Central memory CD4-positive, alpha-beta T cell (primary cell): Measurements from ENCODE around the gene RPS19BP1.
"Not testable (repeated sequence)": the region's sequence is repeated elsewhere in the genome, so short reads cannot be mapped to it uniquely, and the experiment has no call there.

Source experiments
- DNase-seq: peaks from one replicate; pipeline ENCODE4 v3.0.0; 2022

Gene RPS19BP1

DNA sequence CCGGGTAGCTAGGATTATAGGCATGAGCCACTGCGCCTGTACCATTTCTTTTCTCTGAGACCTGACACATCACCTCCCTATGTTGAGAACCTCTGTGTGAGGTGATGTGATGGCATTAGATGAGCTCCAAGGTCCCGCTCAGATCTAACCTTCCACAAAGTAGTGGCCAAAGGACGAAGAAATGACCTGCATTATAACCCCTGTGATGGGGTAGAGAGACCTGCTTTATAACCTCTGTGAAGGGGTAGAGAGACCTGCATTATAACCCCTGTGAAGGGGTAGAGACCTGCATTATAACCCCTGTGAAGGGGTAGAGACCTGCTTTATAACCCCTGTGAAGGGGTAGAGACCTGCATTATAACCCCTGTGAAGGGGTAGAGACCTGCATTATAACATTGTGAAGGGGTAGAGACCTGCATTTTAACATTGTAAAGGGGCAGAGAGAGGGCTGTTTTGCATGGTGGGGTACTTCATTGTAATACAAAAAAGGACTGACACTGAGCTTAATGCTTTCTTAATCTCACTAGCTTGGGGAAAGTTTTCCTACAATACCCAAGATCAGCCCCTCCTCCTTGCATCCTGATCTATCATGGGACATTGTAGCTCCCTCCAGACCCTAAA is 21.9 kb downstream of the RPS19BP1 start:
- no peak for DNase-seq

- no peak for DNase-seq
Measured at GRCh38 chr22:39508393-39508792, 24.2 kb downstream of the RPS19BP1 start.

GRCh38 chr22:39507021-39507420 is 25.5 kb downstream of the RPS19BP1 start:
- not testable (repeated sequence) for DNase-seq

GRCh38 chr22:39504071-39504470 is 28.5 kb downstream of the RPS19BP1 start:
- DNase-seq, result no peak

- DNase-seq, result no peak
Measured at GRCh38 chr22:39503630-39504029, 28.9 kb downstream of the RPS19BP1 start.

DNA sequence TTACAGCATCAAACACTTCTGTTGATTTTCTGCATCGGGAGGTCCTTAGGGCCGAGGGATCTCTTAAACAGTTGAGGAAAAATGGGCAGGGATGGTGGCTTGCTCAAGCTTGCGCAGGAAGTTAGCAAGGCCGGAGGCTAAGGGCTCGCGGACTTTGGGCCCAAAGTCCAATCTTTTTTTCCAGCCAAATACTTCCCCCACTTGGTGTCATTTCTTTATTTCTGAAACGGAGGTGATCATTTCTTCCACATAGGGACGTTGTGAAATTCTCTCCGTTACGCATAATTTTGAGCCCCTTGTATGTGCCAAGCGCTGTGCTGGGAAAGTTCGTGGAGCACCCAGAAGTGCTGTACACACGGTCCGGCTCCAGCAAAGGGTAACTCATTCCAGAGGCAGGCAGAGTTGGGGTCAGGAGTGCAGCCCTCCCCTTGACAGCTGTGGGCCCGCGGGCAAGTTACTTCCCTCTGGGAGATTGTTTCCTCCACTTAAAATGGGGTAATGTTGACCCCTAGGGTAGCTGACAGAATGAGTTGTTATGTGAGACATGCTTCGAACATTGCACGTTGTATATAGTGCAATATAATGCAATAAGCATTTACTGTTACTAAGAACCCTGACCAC is 29.6 kb downstream of the RPS19BP1 start:
- DNase-seq, result no peak

GRCh38 chr22:39502109-39502788 is 30.3 kb downstream of the RPS19BP1 start, which contains the start of gene MIEF1:
TSS of gene MIEF1 (plus strand) at chr22:39502290. CDS start at chr22:39511295, 9,005 bp downstream.
- peak; percentile 78 for DNase-seq

DNA sequence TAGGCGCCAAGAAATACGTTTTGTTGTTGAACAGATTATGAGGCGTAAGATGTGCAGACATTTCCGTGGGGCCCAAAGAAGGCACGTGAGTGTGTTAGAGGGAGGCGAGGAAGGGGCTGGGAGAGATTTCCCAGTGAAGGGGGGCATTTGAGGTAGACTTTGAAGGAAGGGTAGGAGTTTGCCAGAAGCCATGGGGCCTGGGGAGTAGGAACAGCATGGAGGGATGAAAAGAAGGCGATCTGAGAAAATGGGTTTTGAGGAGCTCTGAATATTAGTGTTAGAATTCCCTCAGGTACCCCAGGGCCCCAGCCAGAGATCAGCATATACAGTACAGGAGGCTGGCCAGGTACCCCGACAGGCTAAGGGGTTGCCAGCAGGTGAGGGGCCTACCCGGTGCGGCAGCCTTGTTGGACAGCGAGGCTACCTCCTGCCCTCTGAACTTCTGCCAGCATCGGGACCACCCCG is 30.9 kb downstream of the RPS19BP1 start:
- no peak for DNase-seq

GRCh38 chr22:39500101-39500500 is 32.4 kb downstream of the RPS19BP1 start:
- no peak for DNase-seq

DNA sequence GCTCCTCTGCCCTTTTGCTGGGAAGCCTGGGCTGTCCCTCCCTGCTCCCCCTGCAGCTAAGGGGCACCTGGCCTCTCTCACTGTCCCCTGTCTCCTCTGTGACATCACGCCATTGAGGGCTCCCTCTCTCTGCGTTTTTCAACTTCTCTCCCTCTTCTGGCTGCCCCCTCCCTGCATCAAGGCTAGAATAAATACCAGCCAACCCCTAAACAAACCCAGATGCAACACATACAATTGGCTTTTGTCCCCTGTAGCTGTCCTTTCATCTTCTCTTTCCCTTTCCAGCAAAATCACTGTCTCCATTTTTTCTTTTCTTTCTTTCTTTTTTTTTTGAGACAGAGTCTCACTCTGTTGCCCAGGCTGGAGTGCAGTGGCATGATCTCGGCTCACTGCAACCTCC is 33.7 kb downstream of the RPS19BP1 start:
- no peak for DNase-seq

GRCh38 chr22:39498368-39498767 is 34.2 kb downstream of the RPS19BP1 start:
- no peak for DNase-seq

DNA sequence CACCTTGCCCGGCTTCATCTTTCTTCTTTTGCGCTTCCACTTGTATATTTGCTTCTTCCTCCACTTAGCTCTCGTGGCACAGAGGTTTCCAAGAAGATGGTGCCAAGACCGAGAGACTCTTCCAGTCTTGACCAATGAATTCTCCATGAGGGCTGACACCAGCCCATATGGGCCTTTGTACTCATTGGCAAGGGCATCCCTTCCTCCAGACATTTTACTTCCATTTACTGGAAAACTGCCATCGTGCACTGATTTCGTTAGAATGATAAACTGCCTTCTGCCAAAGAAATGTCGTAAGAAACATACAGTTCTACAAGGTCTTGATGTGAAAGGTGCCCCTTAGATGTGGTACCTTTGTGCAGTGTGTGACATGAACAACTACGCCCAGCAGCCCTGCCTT is 35.1 kb downstream of the RPS19BP1 start:
- DNase-seq, result no peak

DNA sequence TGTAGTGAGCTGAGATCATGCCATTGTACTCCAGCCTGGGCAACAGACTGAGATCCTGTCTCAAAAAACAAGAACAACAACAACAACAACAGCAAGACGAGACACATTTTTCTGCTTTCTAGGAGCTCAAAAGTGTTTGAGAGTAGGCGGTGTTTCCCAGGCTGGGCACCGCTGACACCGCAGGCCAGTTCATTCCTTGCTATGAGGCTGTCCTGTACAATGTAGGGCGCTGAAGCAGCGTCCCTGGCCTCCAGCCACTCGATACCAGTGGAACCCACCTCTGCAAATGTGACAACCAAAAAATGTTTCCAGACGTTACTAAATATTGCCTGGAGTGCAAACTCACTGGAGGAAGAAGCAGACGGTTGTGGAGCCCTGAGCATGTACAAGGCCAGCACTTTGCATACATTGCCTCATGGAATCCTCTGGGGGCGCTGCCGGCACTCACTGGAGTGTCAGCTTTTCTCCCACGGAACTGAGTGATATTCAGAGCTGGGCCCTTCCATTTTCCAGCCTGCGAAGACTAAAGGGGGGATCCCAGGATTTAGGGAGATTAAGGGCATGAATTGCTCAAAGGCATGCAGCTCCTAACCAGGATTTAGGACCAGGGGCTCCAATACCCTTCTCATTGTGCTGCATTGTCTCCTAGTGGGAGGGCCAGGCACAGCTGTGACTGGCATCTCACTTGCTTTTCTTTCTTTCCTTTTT is 36.3 kb downstream of the RPS19BP1 start:
- DNase-seq, result peak; percentile 33

DNA sequence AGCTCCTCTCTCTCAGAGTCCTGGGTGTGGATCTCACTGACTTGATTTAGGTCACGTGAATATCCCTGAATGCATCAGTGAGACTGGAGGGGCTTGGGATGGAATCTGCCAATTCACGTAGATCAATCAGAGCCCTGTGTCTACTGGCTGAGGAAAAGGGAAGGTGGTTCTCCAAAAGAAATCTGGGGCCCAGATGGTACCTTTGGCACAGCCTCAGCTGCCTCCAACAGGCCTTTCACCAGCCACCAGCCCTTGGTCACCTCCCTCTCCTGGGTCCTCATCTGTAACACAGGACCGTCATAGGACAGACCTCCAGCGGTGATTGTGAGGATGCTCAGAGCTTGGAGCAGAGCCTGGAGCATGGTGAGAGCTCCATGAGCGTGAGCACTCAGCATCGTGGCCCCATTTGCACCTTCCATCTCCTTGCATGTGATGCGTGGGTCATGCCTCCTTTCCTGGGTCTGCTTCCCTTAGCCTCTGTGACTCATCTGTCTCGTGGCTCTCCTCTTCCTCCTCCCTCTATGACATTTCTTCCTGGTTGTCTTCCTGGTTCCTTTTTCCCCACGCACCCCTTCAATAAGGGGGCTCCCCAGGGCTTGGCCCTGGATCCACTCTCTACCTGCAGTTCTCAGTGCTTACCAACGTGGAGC is 38.0 kb downstream of the RPS19BP1 start:
- no peak for DNase-seq

DNA sequence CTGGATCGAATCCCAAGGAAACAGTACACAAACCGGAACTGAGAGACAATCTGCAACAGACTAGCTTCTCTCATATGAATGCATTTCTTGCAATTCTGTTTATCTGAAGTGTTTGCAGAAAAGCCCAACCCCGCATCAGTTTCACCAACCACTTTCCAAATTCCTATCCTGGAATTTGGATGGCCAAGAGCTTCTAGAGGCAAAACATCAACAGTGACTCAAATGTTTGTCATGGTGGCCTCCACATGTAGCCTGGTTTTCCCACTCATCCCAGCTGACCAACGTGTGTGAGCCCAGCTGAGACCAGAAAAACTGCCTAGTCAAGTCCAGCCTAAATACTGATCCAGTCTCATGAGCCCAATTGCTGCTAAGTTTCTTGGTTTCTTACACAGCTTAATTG is 38.8 kb downstream of the RPS19BP1 start:
- DNase-seq, result no peak

DNA sequence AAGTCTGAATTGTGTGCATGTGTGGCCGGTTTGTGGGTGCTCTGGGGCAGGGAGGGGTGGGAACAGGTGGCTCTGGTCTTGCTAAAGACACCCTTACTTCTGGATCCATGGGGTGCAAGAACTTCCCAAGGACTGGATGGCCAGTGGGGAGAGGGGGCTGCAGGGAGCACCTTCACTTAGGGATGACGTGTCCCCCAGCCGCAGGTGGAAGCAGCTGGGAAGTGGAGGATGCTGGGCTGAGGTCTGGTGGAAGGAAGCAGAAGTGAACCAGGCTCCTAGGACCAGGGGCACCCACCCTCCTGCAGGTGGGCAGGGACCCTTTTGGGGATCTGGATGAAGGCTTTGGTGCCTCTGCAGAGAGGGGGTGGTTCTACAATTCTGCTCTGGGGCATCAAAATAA is 40.4 kb downstream of the RPS19BP1 start:
- DNase-seq, result no peak

- no peak for DNase-seq
Measured at GRCh38 chr22:39491696-39492095, 40.9 kb downstream of the RPS19BP1 start.

DNA sequence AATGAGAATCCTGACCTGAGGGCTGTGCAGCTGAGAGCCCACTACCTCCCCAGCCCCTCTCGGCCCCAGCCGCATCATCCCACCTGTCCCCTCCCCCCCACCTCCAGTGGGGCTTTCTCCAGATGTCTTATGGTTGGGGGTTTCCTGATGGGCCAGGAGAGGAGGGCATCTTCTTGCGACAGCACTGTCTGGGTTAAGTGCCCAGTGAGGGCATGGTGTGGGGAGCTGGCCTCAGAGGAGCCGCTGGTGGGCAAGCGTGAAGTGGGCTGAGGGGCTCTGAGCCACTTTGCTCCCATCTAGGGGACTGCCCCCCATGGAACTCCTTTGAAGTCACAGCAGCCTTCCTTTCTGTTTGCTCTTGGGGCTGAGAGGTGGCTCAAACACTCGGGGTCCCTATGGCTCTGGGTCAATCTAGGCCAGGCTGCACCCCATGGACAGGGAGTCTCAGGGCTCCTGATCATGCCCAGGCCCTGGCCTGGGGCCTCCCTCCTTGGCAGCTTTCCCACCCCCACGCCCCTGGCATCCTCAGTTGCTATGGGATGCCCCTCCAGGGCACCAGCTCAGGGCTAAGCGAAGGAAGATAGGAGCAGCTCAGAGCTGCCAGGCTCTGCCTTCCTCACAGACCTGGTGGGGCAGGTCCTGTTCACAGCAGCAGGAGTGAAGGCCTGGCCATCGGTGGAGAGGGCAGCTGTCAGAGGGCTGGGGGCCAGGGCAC is 41.4 kb downstream of the RPS19BP1 start:
- DNase-seq, result no peak

GRCh38 chr22:39490135-39490798 is 42.3 kb downstream of the RPS19BP1 start:
- DNase-seq, result peak; percentile 71

DNA sequence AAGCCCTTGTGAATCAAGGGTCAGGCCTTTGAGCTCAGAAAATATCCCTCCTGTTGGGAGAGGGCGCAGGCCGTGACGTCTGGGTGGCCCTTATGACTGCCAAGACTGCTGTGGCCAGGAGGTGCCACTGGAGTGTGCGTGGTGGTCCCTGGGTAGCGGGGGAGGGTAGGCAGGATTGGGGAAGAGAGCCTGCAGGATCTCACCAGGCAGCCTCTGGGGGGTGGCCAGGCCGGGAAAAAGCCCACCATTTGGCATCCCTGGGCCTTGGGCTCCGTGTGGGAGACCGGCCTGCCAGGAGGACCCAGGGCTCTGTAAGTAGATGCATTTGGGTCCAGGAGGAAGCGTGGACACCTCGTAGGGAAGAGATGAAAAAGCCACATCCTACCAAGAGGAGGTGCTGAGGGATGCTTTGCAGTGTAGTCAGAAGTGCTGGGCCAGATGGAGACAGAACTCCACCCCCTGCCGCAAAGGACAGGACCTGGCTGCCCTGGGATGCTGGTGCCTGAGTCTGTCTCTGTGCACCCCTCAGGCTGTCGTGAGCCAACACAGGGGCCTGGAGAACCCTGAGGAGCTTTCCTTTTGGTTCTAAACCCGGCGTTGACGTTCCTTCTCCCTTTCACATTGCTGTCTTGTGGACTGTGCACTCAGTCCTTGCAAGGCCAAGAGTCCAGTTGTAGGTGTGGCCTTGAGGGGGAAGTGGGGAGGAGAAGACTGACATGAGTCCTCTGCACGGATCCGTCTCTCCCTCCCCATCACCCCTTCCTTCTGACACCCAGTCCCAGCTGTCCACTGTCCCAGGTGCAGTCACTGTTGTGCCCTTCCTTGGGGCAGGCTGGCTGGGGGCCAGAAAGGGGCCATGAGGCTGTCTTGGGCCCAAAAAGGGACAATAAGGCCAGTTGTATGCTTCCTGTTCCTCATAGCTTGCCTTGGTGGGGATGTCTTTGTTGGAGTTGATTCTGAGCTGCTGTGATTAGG is 43.2 kb downstream of the RPS19BP1 start:
- no peak for DNase-seq
